Glutamatergic neuron (in vitro differentiated cells): ENCODE data around the gene TYK2. TPM values are rescaled to one million over a fixed set of nuclear protein-coding genes. Genes with fewer than 3 reads are reported as not detected.
A peak's percentile ranks its signal among the peaks of the same experiment; 100 is the strongest.

Experiments used
- DNase-seq: peaks from one replicate; pipeline ENCODE4 v3.0.0; 2022
- H3K27ac Mint-ChIP-seq: one replicate; pipeline ENCODE4 v1.8.0; 2020; ENCODE audit warnings: mild to moderate bottlenecking, mixed read lengths, inconsistent platforms; ENCODE audit not compliant: unreplicated experiment
- H3K27me3 Mint-ChIP-seq: one replicate; pipeline ENCODE4 v1.8.0; 2020; ENCODE audit warnings: mild to moderate bottlenecking, moderate library complexity, mixed read lengths, inconsistent platforms; ENCODE audit not compliant: unreplicated experiment
- H3K36me3 Mint-ChIP-seq: one replicate; pipeline ENCODE4 v1.8.0; 2020; ENCODE audit warnings: mild to moderate bottlenecking, mixed read lengths, inconsistent platforms; ENCODE audit not compliant: unreplicated experiment
- H3K4me1 Mint-ChIP-seq: one replicate; pipeline ENCODE4 v1.8.0; 2020; ENCODE audit warnings: mild to moderate bottlenecking, low read depth, mixed read lengths, inconsistent platforms; ENCODE audit not compliant: unreplicated experiment
- H3K4me3 Mint-ChIP-seq: one replicate; pipeline ENCODE4 v1.8.0; 2020; ENCODE audit warnings: mild to moderate bottlenecking, mixed read lengths, inconsistent platforms; ENCODE audit not compliant: unreplicated experiment
- H3K9me3 Mint-ChIP-seq: one replicate; pipeline ENCODE4 v1.8.0; 2020; ENCODE audit warnings: mild to moderate bottlenecking, moderate library complexity, mixed read lengths, inconsistent platforms; ENCODE audit not compliant: unreplicated experiment
- total RNA-seq: library from RNA; stranded (reverse); fragmentation: NEBNext Ultra II Directional; extraction: Animal tissue kit (Norgen Biotek cat#: 25700); gene quantifications from one replicate; pipeline ENCODE4 v1.2.1, GENCODE V29; 2021; ENCODE audit not compliant: unreplicated experiment
- TF ChIP-seq, protein P1 (sequence below): fragments of 200-600 bp; sonication (generic); IDR thresholded peaks from one replicate; pipeline ENCODE4 v1.5.0; 2021; ENCODE audit not compliant: partially characterized antibody, unreplicated experiment

TYK2 gene
- total RNA-seq, 1 donor from 2014 or later: 90.4 TPM

DNA sequence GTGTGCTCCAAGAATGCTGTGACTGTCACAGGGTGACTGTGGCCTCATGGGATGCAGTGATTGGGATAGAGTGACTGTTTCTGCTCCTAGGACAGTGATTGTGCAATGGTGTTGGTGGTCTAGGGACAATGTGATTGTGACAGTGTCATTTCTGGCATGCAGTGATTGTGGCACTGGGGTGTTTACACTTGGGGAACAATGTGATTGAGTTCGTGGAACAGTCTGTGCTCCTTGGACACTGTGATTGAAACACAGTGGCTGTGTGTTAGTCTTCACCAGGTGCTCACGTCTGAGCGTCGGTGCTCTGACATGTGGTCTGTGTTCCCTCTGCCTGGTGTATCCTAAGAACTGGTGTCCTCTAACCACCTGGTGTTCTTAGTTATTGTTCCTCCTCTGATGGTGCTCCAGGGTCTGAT, 41.7 kb upstream of the TYK2 start:
- no peak for DNase-seq
- Mint-ChIP-seq H3K36me3 (no peaks in the 10 kb centered on the region), H3K9me3 (peaks cover 12% of the 10 kb centered on the region), H3K27me3 (peaks cover 30% of the 10 kb centered on the region), H3K27ac (peak overlapping the region; percentile 22), H3K4me1 (peaks cover 22% of the 10 kb centered on the region), H3K4me3 (peak overlapping the region; percentile 90)
- TF ChIP-seq, protein P1, sequence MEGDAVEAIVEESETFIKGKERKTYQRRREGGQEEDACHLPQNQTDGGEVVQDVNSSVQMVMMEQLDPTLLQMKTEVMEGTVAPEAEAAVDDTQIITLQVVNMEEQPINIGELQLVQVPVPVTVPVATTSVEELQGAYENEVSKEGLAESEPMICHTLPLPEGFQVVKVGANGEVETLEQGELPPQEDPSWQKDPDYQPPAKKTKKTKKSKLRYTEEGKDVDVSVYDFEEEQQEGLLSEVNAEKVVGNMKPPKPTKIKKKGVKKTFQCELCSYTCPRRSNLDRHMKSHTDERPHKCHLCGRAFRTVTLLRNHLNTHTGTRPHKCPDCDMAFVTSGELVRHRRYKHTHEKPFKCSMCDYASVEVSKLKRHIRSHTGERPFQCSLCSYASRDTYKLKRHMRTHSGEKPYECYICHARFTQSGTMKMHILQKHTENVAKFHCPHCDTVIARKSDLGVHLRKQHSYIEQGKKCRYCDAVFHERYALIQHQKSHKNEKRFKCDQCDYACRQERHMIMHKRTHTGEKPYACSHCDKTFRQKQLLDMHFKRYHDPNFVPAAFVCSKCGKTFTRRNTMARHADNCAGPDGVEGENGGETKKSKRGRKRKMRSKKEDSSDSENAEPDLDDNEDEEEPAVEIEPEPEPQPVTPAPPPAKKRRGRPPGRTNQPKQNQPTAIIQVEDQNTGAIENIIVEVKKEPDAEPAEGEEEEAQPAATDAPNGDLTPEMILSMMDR: no peak

DNA sequence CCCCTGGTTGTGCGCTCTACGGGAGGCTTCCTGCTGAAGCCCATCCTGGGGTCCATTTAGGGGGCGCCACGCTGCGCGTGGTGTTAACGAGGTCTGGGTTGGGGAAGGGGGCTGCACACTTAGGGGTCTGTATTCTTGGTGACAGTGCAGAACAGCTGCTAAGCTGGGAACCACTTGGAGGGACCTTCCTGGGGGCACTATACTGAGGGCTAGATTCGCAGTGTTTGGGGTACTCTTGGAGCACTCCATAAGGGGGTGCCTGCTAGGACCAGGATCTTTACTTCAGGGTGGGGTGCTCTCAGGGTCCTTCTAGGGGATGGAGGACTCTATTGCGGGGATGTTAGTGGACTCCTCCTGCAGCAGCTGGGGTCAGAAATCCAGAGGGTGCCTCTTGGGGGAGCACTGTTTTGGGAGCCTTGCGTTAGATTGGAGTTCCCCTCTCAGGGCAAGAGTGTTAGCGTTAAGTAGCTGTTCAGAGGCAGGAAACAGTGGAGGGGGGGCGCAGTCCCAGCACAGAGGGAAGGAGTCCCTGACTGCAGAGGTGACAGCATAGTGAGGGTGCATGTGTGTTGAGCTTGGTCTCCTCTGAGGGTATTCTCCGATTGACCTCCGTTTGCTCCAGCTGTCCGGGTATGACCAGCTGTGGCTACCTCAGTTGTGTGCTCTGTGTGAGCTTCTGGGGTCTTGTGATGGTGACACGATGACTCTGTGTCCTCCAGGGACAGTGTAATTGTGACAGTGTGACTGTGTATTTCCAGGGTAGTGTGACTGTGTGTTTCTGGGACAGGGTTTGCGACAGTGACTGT, 41.1 kb upstream of the TYK2 start:
- H3K36me3 Mint-ChIP-seq: no peaks in the 10 kb centered on the region
- peak overlapping the region; percentile 22 for H3K27ac Mint-ChIP-seq
- H3K4me3 Mint-ChIP-seq: peak overlapping the region; percentile 90
- TF ChIP-seq, protein P1: peak; percentile 40
- peaks cover 22% of the 10 kb centered on the region for H3K4me1 Mint-ChIP-seq
- no peak for DNase-seq
- peaks cover 14% of the 10 kb centered on the region for H3K9me3 Mint-ChIP-seq
- H3K27me3 Mint-ChIP-seq: peaks cover 30% of the 10 kb centered on the region

DNA sequence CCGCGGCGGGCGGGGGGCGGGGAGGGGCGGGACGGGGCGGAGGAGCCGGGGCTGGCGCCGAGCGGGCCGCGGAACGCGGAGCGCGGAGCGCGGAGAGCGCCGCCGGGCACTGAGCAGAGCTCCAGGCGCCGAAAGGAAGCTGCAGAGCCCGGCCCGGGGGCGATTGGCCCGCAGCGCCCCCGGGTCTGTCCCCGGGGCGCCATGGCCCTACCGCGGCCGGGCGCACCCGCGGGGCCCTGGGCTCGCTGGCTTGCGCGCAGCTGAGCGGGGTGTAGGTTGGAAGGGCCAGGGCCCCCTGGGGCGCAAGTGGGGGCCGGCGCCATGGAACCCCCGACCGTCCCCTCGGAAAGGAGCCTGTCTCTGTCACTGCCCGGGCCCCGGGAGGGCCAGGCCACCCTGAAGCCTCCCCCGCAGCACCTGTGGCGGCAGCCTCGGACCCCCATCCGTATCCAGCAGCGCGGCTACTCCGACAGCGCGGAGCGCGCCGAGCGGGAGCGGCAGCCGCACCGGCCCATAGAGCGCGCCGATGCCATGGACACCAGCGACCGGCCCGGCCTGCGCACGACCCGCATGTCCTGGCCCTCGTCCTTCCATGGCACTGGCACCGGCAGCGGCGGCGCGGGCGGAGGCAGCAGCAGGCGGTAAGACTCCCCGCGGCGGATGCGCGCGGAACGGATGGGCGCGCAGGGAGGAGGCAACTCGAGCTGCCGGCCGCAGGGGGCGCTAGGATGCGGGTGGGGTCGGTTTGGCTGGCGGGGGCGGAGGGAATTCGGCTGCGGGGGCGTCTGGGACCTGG, 40.3 kb upstream of the TYK2 start, which contains the start of gene PDE4A:
Gene PDE4A (plus strand): TSS at position 95 of the 796 bp plus-strand sequence. CDS start 227 bp downstream, at position 322.
- TF ChIP-seq, protein P1: peak; percentile 79
- Mint-ChIP-seq H3K36me3 (no peaks in the 10 kb centered on the region), H3K4me3 (peak within 1 kb of the TSS; percentile 96), H3K4me1 (peaks cover 25% of the 10 kb centered on the region), H3K27ac (peak within 1 kb of the TSS; percentile 72), H3K9me3 (peaks cover 17% of the 10 kb centered on the region), H3K27me3 (peaks cover 34% of the 10 kb centered on the region)
- peak; percentile 81 for DNase-seq

GRCh38 chr19:10419646-10420443, 39.5 kb upstream of the TYK2 start:
- Mint-ChIP-seq H3K4me1 (peaks cover 25% of the 10 kb centered on the region), H3K27ac (peak overlapping the region; percentile 72), H3K36me3 (no peaks in the 10 kb centered on the region), H3K9me3 (peaks cover 17% of the 10 kb centered on the region), H3K27me3 (peaks cover 33% of the 10 kb centered on the region), H3K4me3 (peak overlapping the region; percentile 96)
- peak; percentile 75 for DNase-seq
- TF ChIP-seq, protein P1: no peak
